Astrocyte (in vitro differentiated cells and primary cell): Measurements from ENCODE around the gene SRF. TPM values are rescaled to one million over a fixed set of nuclear protein-coding genes. Genes with fewer than 3 reads are reported as not detected.

Source experiments
- DNase-seq: peaks from one replicate; pipeline ENCODE4 v3.0.0-alpha.2; 2010; ENCODE audit warnings: low read depth
- FAIRE-seq: peaks from 2 replicates; lab custom pipeline; 2011; peaks lifted over from hg19 to GRCh38; lab: Jason Lieb, UNC
- H2AFZ ChIP-seq: 2 replicates; pipeline ENCODE4 v1.6.0; 2012; ENCODE audit warnings: low read depth, low read length, inconsistent platforms
- H3K27ac ChIP-seq: 2 replicates; pipeline ENCODE4 v1.5.1; 2011; ENCODE audit warnings: low read depth, low read length, inconsistent platforms
- H3K27me3 ChIP-seq: 2 replicates; pipeline ENCODE4 v1.6.0; 2011; ENCODE audit warnings: low read length, inconsistent platforms; ENCODE audit not compliant: insufficient read depth
- H3K36me3 ChIP-seq: 2 replicates; pipeline ENCODE4 v1.5.1; 2011; ENCODE audit warnings: low read length, inconsistent platforms; ENCODE audit not compliant: insufficient read depth
- H3K4me1 ChIP-seq: 2 replicates; pipeline ENCODE4 v1.5.1; 2011; ENCODE audit warnings: low read length, inconsistent platforms; ENCODE audit not compliant: insufficient read depth
- H3K4me2 ChIP-seq: 2 replicates; pipeline ENCODE4 v1.6.0; 2012; ENCODE audit warnings: low read length, inconsistent platforms
- H3K4me3 ChIP-seq: 2 replicates; pipeline ENCODE4 v1.5.1; 2011; ENCODE audit warnings: low read depth, mild to moderate bottlenecking, low read length, inconsistent platforms; ENCODE audit not compliant: insufficient read depth
- H3K79me2 ChIP-seq: 2 replicates; pipeline ENCODE4 v1.6.0; 2012; ENCODE audit warnings: mild to moderate bottlenecking, low read length, inconsistent platforms; ENCODE audit not compliant: insufficient read depth
- H3K9ac ChIP-seq: 2 replicates; pipeline ENCODE4 v1.6.0; 2012; ENCODE audit warnings: mild to moderate bottlenecking, low read length, inconsistent platforms
- H3K9me3 ChIP-seq: 2 replicates; pipeline ENCODE4 v1.5.1; 2012; ENCODE audit warnings: low read depth, mild to moderate bottlenecking, low read length, inconsistent platforms; ENCODE audit not compliant: insufficient read depth
- H4K20me1 ChIP-seq: 2 replicates; pipeline ENCODE4 v1.6.0; 2012; ENCODE audit warnings: low read length, inconsistent platforms; ENCODE audit not compliant: insufficient read depth
- H3K27ac Mint-ChIP-seq: one replicate; pipeline ENCODE4 v1.8.0; 2021; ENCODE audit warnings: mild to moderate bottlenecking, mixed read lengths; ENCODE audit not compliant: unreplicated experiment
- H3K27me3 Mint-ChIP-seq: one replicate; pipeline ENCODE4 v1.8.0; 2021; ENCODE audit warnings: low read depth, mixed read lengths; ENCODE audit not compliant: unreplicated experiment
- H3K36me3 Mint-ChIP-seq: one replicate; pipeline ENCODE4 v1.8.0; 2021; ENCODE audit warnings: low read depth, mixed read lengths; ENCODE audit not compliant: unreplicated experiment
- H3K4me1 Mint-ChIP-seq: one replicate; pipeline ENCODE4 v1.8.0; 2021; ENCODE audit warnings: low read depth, mixed read lengths; ENCODE audit not compliant: unreplicated experiment
- H3K4me3 Mint-ChIP-seq: one replicate; pipeline ENCODE4 v1.8.0; 2021; ENCODE audit warnings: mild to moderate bottlenecking, moderate library complexity, mixed read lengths; ENCODE audit not compliant: unreplicated experiment
- H3K9me3 Mint-ChIP-seq: one replicate; pipeline ENCODE4 v1.8.0; 2021; ENCODE audit warnings: mild to moderate bottlenecking, mixed read lengths; ENCODE audit not compliant: unreplicated experiment
- CTCF ChIP-seq: IDR thresholded peaks from 2 replicates; pipeline ENCODE4 v1.5.1; 2011; ENCODE audit warnings: low read depth, mild to moderate bottlenecking, inconsistent platforms, low read length, moderate library complexity; ENCODE audit not compliant: insufficient read depth
- EZH2 ChIP-seq: IDR thresholded peaks from 2 replicates; pipeline ENCODE4 v1.6.1; 2012; ENCODE audit warnings: mild to moderate bottlenecking, low read length, inconsistent platforms; ENCODE audit not compliant: insufficient read depth
- total RNA-seq: library from RNA; stranded (reverse); gene quantifications from 2 replicates; pipeline ENCODE4 v1.2.1, GENCODE V29; 2021

The SRF gene
- total RNA-seq, 1 donor from 2014 or later: 53.5 TPM

GRCh38 chr6:43128926-43129325, 42.1 kb upstream of the SRF start:
- Mint-ChIP-seq H3K27ac (peak overlapping the region; percentile 90), H3K9me3 (no peaks in the 10 kb centered on the region), H3K36me3 (peaks cover 22% of the 10 kb centered on the region), H3K27me3 (no peaks in the 10 kb centered on the region), H3K4me3 (no peak overlapping the region), H3K4me1 (peaks cover 65% of the 10 kb centered on the region)
- no peak for FAIRE-seq
- H3K4me1 ChIP-seq: peaks cover 53% of the 10 kb centered on the region
- H3K27me3 ChIP-seq: no peaks in the 10 kb centered on the region
- H3K79me2 ChIP-seq: peaks cover 70% of the 10 kb centered on the region
- no peaks in the 10 kb centered on the region for H3K9me3 ChIP-seq
- no peak overlapping the region for H3K27ac ChIP-seq
- TF ChIP-seq EZH2 (no peak), CTCF (no peak)
- peak overlapping the region; percentile 30 for H3K4me2 ChIP-seq
- DNase-seq: no peak
- H3K4me3 ChIP-seq: no peak overlapping the region
- no peak overlapping the region for H2AFZ ChIP-seq
- H3K36me3 ChIP-seq: peaks cover 14% of the 10 kb centered on the region
- H4K20me1 ChIP-seq: peaks cover 28% of the 10 kb centered on the region
- no peak overlapping the region for H3K9ac ChIP-seq

GRCh38 chr6:43129434-43130194, 41.5 kb upstream of the SRF start:
- no peak overlapping the region for H3K4me3 ChIP-seq
- peaks cover 63% of the 10 kb centered on the region for H3K79me2 ChIP-seq
- TF ChIP-seq CTCF (peak; percentile 60), EZH2 (no peak)
- peak overlapping the region; percentile 91 for H3K27ac Mint-ChIP-seq
- H2AFZ ChIP-seq: no peak overlapping the region
- peak overlapping the region; percentile 64 for H3K4me3 Mint-ChIP-seq
- H3K9me3 Mint-ChIP-seq: no peaks in the 10 kb centered on the region
- no peaks in the 10 kb centered on the region for H3K27me3 ChIP-seq
- peak overlapping the region; percentile 30 for H3K4me2 ChIP-seq
- H4K20me1 ChIP-seq: peaks cover 28% of the 10 kb centered on the region
- DNase-seq (no peak), FAIRE-seq (no peak)
- no peaks in the 10 kb centered on the region for H3K9me3 ChIP-seq
- H3K36me3 ChIP-seq: peaks cover 14% of the 10 kb centered on the region
- H3K9ac ChIP-seq: peak overlapping the region; percentile 29
- H3K27me3 Mint-ChIP-seq: no peaks in the 10 kb centered on the region
- H3K4me1 Mint-ChIP-seq: peaks cover 62% of the 10 kb centered on the region
- H3K4me1 ChIP-seq: peaks cover 46% of the 10 kb centered on the region
- peaks cover 22% of the 10 kb centered on the region for H3K36me3 Mint-ChIP-seq
- H3K27ac ChIP-seq: no peak overlapping the region

- H3K4me1 Mint-ChIP-seq: peaks cover 55% of the 10 kb centered on the region
- no peak for FAIRE-seq
Measured at GRCh38 chr6:43130429-43130828, 40.6 kb upstream of the SRF start.

More at GRCh38 chr6:43130429-43130828, 40.6 kb upstream of the SRF start:
- Mint-ChIP-seq H3K27me3 (no peaks in the 10 kb centered on the region), H3K36me3 (peaks cover 24% of the 10 kb centered on the region), H3K27ac (peak overlapping the region; percentile 91), H3K4me3 (peak overlapping the region; percentile 40), H3K9me3 (no peaks in the 10 kb centered on the region)
- H3K36me3 ChIP-seq: peaks cover 14% of the 10 kb centered on the region
- H3K27me3 ChIP-seq: no peaks in the 10 kb centered on the region
- H3K4me1 ChIP-seq: peaks cover 38% of the 10 kb centered on the region
- DNase-seq: no peak
- peaks cover 28% of the 10 kb centered on the region for H4K20me1 ChIP-seq
- no peak overlapping the region for H3K4me2 ChIP-seq
- H3K27ac ChIP-seq: no peak overlapping the region
- no peak overlapping the region for H3K9ac ChIP-seq
- H2AFZ ChIP-seq: no peak overlapping the region
- H3K4me3 ChIP-seq: no peak overlapping the region
- H3K79me2 ChIP-seq: peaks cover 60% of the 10 kb centered on the region
- no peaks in the 10 kb centered on the region for H3K9me3 ChIP-seq
- no peak for TF ChIP-seq EZH2
- no peak for TF ChIP-seq CTCF
